Measurements from ENCODE around the gene CDC42SE2.

The CDC42SE2 gene

DNA sequence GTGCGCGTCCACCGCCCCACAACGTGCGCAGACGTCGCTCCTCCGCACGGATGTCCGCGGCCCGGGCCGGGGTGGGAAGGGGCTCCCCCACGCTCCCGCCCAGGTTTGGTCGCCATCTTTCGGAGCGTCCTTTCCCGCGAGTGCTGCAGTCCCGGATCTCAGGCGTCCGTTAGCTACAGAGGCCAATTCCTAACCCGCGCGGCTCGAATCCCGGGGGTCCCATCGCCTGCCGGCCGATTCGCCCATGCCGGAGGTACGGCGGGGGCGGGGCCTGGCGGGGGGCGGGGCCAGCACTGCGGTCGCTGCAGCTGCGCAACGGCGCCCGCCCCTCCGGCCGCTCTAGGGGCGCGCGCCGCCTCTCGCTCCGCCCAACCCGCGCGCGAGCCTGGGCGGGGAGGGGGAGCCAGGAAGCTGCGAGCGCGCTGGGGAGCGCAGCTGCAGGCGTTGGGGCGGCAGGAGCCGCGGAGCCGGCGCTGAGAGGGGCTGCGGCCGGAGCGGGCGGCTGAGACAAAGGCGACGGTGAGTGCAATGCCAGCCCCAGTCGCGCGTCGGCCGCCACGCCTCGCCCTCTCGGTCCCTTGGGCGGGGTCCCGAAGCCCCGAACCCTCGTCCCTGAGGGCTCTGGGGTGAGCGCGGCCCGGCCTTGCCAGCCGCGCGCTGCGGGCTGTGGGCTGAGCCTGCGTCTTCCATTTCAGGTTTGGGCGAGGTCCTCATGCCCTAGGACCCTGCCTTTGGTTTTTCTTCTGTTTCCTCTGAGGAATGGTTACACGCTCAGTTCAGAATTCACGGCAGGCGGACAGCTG lies at the start of gene CDC42SE2:
CDC42SE2 (plus strand) TSS at position 406 of the 803 bp plus-strand sequence. CDS start 95,441 bp downstream, outside the sequence.
- DNase-seq = peak; percentile 94

DNA sequence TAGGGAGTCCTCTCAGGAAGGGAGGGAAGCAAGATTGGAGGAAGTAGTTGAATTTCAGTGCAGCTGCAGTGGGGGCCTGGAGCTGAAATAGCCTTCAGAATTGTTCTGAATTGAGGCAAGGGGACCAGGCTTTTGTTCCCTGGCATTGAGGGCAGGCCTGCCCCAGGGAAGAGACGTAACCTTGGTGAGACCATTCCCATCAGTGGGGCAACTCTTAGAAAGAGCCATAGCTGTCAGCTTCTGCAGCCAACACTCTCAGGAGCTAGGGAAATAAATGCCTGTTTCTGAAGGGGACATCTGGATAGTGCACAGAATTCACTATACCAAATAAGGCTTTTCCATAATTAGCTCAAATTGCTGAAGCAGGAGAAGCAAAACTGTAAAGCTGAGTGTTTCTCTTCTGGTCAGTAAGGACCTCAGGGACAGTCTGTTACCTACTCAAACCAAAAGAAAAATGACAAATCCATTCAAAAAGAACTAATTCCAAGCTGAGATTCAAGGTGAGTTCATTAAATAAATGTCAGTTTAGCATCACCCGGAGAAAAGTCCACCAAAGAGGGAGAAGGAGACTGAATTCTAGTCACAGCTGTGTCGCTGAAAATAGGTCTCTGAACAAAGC lies 49.1 kb upstream of the CDC42SE2 start:
- no peak for DNase-seq

DNA sequence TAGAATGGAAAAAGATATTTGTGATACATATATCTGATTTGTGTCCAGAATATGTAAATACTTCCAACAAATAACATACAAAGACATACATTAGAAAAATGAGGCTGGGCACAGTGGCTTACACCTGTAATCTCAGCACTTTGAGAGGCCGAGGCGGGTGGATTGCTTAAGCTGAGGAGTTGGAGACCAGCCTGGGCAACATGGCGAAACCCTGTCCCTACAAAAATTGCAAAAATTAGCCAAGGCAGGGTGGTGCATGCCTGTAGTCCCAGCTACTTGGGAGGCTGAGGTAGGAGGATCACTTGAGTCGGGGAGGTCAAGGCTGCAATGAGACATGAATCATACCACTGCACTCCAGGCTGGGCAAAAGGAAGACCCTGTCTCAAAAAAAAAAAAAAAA lies 46.1 kb upstream of the CDC42SE2 start:
- no peak for DNase-seq

GRCh38 chr5:131218392-131218791 lies 45.5 kb upstream of the CDC42SE2 start:
- DNase-seq = no peak

DNA sequence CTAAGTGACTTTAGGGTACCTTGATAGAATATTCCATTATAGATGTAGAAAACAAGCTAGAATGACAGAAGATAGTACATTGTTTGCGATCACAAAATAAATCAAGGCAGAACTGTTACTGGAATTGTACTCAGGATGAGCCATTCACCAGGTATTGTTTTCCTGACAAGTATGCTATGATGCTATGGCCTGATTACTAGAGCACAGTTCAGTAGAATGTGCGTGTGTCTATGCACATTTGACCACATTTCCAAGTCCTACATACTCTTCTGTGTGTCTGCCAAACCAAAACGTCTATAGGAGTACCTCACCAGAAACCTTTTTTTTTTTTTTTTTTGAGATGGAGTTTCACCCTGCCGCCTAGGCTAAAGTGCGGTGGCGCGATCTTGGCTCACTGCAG lies 43.3 kb upstream of the CDC42SE2 start:
- DNase-seq = no peak

GRCh38 chr5:131221008-131221703 lies 42.7 kb upstream of the CDC42SE2 start:
- no peak for DNase-seq

GRCh38 chr5:131221888-131222287 lies 42.0 kb upstream of the CDC42SE2 start:
- DNase-seq = no peak

DNA sequence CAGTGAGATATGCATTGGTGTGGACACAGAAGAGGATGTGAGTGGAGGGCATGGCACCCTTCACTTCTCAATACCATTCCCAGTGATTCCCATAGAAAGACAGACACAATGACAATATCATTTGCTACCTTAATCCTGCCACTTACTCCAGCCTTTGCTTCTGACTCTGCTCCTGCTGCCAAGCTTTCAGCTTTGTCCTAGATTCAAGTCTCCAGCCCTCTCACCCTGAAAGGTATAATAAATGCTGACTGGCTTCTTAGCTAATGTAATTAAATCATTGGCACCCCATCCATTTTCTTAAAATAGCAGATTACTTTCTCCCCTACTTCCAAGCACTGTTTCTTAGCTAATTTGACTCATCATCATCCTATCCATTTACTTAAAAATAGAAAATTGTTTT lies 41.1 kb upstream of the CDC42SE2 start:
- no peak for DNase-seq

GRCh38 chr5:131223751-131224386 lies 40.0 kb upstream of the CDC42SE2 start:
- no peak for DNase-seq

- no peak for DNase-seq
Measured at GRCh38 chr5:131224387-131225201, 39.3 kb upstream of the CDC42SE2 start.

- DNase-seq = no peak
Measured at GRCh38 chr5:131225282-131225974, 38.4 kb upstream of the CDC42SE2 start.

DNA sequence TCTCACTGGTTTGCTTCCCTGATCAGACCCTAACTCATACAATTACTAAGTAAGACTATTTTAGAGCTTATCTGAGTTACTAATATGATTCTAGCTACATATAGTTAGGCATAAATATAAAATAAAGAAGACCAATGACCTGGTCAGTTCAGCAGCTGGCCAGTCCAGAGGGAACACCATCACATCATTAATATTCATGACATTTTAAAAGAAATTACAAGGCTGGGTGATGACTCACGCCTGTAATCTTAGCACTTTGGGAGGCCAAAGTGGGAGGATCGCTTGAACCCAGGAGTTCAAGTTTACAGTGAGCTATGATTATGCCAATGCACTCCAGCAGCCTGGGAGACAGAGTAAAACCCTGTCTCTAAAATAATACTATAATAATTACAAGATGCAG lies 37.0 kb upstream of the CDC42SE2 start:
- no peak for DNase-seq

DNA sequence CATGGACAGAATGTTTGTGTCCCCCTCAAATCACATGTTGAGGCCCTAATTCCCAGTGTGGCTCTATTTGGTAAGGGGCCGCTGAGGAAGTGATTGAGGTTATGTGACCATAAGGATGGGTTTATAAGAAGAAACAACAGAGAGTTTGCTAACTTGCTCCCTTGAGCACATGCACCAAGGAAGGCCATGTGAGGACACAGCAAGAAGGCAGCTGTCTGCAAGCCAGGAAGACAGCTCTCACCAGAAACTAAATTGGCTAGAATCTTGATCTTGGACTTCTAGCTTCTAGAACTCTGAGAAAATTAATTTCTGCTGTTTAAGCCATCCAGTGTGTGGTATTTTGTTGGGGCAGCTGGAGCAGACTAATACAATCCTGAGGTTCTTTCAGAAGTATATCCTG lies 35.2 kb upstream of the CDC42SE2 start:
- no peak for DNase-seq

DNA sequence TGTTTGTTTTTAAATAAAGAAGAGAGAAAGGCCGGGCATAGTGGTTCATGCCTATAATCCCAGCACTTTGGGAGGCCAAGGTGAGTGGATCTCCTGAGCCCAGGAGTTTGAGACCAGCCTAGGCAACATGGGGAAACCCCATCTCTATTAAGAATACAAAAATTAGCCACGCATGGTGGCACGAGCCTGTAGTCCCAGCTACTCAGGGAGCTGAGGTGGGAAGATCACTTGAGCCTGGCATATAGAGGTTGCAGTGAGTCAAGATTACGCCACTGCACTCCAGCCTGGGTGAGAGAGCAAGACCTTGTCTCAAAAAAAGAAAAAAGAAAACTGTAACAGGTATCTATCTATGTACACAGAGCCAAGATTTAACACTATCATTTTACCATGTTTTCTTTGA lies 34.2 kb upstream of the CDC42SE2 start:
- no peak for DNase-seq

GRCh38 chr5:131230406-131230805 lies 33.4 kb upstream of the CDC42SE2 start:
- no peak for DNase-seq

- DNase-seq = no peak
Measured at GRCh38 chr5:131239686-131240085, 24.2 kb upstream of the CDC42SE2 start.

- DNase-seq = no peak
Measured at GRCh38 chr5:131242728-131243255, 21.1 kb upstream of the CDC42SE2 start.

GRCh38 chr5:131245312-131245711 lies 18.5 kb upstream of the CDC42SE2 start:
- DNase-seq = no peak

GRCh38 chr5:131245948-131246347 lies 17.9 kb upstream of the CDC42SE2 start:
- DNase-seq = no peak

GRCh38 chr5:131246504-131246903 lies 17.3 kb upstream of the CDC42SE2 start:
- no peak for DNase-seq

- no peak for DNase-seq
Measured at GRCh38 chr5:131250751-131251475, 12.9 kb upstream of the CDC42SE2 start.

Measured in retina (tissue), 1 donor.